GM04503 (cell line): ENCODE measurements around the gene NPL.
A peak's percentile ranks its signal among the peaks of the same experiment; 100 is the strongest.

ENCODE experiments used
- DNase-seq: peaks from one replicate; pipeline ENCODE4 v3.0.0-alpha.2; 2012; ENCODE audit warnings: low read depth

The NPL gene

DNA sequence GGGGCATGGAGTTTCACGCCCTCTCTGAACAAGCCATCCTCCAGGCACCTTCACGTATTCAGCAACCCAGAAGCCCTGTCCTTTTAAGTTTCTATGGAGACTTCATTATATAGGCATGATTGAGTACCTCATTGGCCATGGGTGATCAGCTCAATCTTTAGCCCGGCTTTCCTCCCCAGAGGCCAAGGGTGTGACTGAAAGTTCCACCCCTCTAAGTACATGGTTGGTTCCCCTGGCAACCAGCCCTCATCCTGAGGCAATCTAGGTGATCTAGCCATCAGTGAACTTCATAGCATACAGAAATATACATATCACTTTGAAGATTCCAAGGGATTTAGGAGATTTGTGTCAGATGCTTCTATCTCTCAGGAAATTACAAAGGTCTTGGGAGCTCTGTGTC lies 28.2 kb downstream of the NPL start:
- no peak for DNase-seq

DNA sequence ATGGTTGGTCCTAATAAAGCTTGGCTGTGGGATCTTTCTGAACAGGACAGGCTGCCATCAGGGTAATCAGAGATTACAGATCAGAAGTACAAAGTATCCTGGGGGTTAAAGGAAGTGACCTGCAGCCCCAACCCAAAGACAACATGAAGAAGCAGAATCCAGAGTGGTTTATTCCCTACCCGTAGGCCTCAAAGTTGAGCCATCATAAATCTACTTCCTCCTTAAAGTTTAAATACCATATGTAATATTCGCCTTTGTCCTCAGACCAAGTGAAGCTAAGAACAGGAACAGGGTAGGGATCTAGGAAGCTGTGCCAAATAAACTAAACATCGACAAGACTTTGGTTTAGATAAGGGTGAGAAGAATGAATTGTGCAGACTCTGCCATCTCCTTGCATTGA lies 33.6 kb downstream of the NPL start:
- no peak for DNase-seq

- DNase-seq: no peak
Observed at GRCh38 chr1:182826892-182827291, 37.3 kb downstream of the NPL start.

- DNase-seq: no peak
Observed at GRCh38 chr1:182829285-182829932, 39.8 kb downstream of the NPL start.

DNA sequence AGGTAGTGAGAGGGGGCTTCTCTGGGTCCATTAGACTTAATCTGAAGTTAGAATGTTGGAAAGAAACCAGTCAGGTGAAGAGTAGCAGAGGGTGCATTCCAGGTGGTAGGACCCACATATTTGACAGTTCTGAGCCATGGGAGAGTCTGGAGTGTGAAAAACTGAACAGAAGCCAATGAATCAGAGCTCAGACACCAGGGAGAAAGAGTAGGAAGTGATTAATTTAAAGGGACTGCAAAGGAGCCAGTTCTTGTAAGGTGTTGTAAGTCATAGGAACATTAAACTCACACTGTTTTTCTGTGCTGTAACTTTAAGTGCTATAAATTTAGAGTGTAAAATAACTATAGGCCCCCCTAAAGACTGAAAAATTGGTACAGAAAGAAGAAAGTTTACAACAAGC lies 43.7 kb downstream of the NPL start:
- no peak for DNase-seq

- no peak for DNase-seq
Observed at GRCh38 chr1:182834326-182834725, 44.8 kb downstream of the NPL start.

- DNase-seq: no peak
Observed at GRCh38 chr1:182835806-182836205, 46.2 kb downstream of the NPL start.

- DNase-seq: peak; percentile 42
Observed at GRCh38 chr1:182839209-182840066, 49.9 kb downstream of the NPL start, which contains the start of gene DHX9. Gene DHX9 (plus strand): TSS chr1:182839347. CDS start chr1:182842567, 3,220 bp downstream.

DNA sequence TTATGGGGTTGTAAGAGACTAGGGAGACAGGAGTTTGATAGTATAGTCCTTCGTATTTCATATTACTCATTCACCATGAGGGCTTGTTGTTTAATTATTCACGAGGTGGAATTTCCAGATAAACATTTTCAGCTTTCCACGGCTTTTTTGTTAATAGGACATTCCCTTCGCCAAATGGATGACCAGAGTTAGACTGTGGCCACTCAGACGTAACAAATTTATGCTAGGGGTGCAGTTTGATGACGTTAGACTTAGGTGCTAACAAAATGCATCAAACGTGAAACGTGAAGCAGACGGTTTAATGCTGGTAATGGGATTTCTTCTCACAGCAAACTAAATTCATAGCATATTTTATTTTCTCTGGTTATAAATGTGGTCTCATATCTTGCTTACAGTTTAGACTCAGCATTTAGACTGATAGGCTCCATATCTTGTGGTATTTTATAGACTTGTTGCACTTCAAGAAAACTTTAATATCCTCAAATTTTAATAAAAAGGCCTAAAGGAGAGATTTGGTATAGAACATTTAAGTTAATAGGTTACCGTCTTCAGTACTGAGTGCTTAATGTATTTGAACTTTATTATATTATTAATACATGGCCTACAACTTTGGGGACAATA lies 51.9 kb downstream of the NPL start:
- no peak for DNase-seq

GRCh38 chr1:182842265-182842664 lies 52.7 kb downstream of the NPL start:
- no peak for DNase-seq

DNA sequence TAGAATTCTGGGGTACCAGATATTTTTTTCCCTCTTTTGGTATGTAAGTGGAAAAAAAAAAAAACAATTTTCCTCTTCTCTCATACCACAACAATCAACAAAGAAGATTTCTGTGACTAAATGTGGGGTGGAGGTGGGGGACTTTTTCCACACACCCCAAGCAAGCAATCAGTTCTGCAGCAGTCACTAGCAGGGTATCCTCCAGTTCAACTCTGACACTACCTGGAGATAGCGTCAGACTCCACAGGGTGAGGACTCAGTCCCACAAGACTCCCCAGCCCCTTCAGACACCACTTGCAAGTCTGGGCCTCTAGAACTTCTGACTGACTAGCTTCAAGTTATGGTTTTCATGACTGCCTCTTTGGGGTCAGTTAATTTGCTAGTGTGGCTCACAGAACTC lies 55.8 kb downstream of the NPL start:
- no peak for DNase-seq

- DNase-seq: no peak
Observed at GRCh38 chr1:182845894-182846293, 56.3 kb downstream of the NPL start.

DNA sequence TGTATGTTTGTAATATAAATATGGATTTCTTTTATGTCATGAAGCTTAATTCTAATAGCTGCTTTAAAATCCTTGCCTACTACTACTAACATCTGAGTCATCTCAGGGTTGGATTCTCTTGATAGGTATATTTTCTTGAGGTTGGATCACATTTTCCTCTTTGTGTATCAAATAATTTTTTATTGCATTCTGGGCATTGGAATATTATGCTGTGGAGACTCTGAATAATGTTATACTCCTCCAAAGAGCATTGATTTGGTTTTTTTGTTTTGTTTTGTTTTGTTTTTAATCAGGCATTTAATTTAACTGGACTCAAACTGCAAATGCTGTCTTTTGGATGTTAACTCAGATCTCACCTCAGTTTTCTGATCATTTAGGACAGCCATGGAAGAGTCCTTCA lies 57.5 kb downstream of the NPL start:
- DNase-seq: no peak

- no peak for DNase-seq
Observed at GRCh38 chr1:182848736-182849135, 59.2 kb downstream of the NPL start.

GRCh38 chr1:182850319-182850718 lies 60.7 kb downstream of the NPL start:
- DNase-seq: no peak

DNA sequence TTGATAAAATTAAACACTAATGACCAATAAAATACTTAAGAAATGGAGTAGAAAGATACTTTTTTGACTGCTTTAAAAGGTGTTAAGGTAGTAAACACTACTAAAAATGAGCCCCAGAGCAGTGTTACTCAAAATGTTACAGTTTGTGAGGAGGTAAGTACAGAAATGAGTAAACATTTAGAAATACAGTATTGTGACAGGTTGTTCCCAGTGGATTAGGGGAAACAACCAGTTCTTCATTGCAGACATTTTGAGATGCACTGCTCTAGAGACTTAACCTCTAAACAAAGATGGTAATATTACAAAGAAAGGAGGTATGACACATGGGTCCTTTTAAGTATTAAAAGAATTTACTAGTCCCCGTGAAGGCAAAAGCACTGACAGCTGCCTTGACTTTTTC lies 62.3 kb downstream of the NPL start:
- DNase-seq: no peak

GRCh38 chr1:182855911-182856310 lies 66.3 kb downstream of the NPL start:
- no peak for DNase-seq

DNA sequence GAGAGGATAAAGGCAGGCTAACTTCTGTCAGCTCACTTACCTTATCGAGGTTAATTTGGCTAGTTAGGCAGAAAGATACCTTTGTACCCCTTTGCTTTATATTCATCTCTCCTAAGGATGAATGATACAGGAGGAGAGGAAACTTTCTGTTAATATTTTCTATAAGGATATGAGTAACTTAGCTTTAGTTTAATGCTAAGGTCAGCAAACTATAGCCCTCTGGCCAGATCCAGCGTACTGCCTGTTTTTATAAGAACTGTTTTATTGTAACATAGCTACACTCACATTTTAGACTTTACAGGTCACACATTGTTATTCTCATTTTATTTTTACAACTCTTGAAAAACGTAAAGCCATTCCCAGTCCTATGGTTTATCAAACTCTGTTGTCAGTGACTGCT lies 67.6 kb downstream of the NPL start:
- DNase-seq: no peak

- no peak for DNase-seq
Observed at GRCh38 chr1:182860658-182861057, 71.1 kb downstream of the NPL start.

DNA sequence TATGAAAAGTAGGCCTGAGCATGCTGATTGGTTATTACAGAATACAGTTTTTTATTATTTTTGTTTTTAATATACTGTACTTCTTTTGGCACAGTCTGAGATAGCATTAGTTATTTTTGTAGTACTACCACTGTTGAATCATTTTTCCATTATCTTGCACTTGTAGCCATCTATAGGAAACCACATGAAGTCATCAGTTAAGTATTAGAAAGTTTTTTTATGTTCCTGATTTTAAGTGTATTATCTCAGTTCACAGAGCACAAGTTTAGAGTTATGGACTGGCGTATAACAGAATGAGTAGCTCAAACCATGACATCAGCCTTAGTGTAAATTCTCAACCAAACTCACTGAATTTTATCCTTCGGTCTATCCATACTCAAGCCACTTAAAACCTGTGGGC lies 72.4 kb downstream of the NPL start:
- no peak for DNase-seq

DNA sequence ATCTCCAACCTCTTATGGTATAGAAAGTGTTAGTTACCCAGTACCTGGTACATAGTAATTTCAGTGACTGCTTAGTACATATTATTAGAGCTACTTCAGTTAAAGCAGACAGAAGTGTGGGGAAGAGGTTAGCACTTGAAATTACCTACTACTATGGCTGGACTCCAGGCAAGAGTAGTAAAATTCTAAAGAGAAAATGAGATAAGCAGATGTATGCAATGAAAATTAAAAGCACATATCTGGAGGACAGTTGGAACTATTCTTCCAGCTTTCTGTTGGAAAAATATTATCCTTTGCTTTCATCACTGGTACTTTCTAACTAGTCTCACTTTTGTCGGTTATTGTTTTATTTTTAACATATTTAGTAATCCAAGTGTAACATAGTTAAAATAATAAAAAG lies 73.3 kb downstream of the NPL start:
- no peak for DNase-seq

- DNase-seq: no peak
Observed at GRCh38 chr1:182863940-182864339, 74.4 kb downstream of the NPL start.

- DNase-seq: no peak
Observed at GRCh38 chr1:182867861-182868260, 78.3 kb downstream of the NPL start.
